HepG2 (cell line): Measurements from ENCODE around the gene FAM117A. TPM values are rescaled to one million over a fixed set of nuclear protein-coding genes. Genes with fewer than 3 reads are reported as not detected.

Experiments
- ATAC-seq: fragments of 200-7000 bp; cut with Tn5 transposase; 3 replicates; pipeline ENCODE4 v1.9.1; 2020; ENCODE audit warnings: mild to moderate bottlenecking, moderate library complexity
- BruUV-seq: library from RNA; stranded (reverse); fragments of 400-500 nt; replicated peaks from 2 replicates; lab custom pipeline; 2021; lab: Mats Ljungman, UMichigan
- CTCF ChIA-PET: fragments of 300-600 bp; formaldehyde crosslinking; extraction: SDS; loops from one replicate; lab custom pipeline; 2021; ENCODE audit warnings: low total read pairs, inconsistent platforms, low intra/inter-chr PET ratio; lab: Yijun Ruan, JAX
- POLR2A ChIA-PET: fragments of 350-600 bp; sonication (Branson Sonifier 250); formaldehyde crosslinking; loops from one replicate; lab custom pipeline; 2020; ENCODE audit warnings: antibody characterized with exemption, inconsistent platforms; lab: Yijun Ruan, JAX
- DNase-seq: peaks from one replicate; pipeline ENCODE4 v3.0.0-alpha.2; 2015; ENCODE audit warnings: low spot score
- FAIRE-seq: peaks from 3 replicates; lab custom pipeline; 2011; peaks lifted over from hg19 to GRCh38; lab: Jason Lieb, UNC
- H2AFZ ChIP-seq: one replicate; pipeline ENCODE4 v1.6.1; 2011; ENCODE audit warnings: low read length, inconsistent platforms
- H3K27ac ChIP-seq: fragments of 300-600 bp; 3 replicates; pipeline ENCODE4 v1.8.0; 2011; ENCODE audit warnings: mixed run types, mild to moderate bottlenecking, mixed read lengths, low read length, inconsistent platforms; ENCODE audit not compliant: insufficient read depth; ENCODE audit errors: extremely low read length
- H3K27me3 ChIP-seq, 2 experiments: fragments of 200-600 bp in 1 of 2; 2 replicates in 1 of 2; 3 replicates in 1 of 2; pipeline versions ENCODE4 v1.6.0 to v1.8.0; 2011; ENCODE audit warnings: low read length in 2 of 2, mild to moderate bottlenecking in 2 of 2, moderate library complexity in 2 of 2, inconsistent platforms in 1 of 2; ENCODE audit not compliant: insufficient read depth in 2 of 2, control insufficient read depth in 1 of 2
- H3K36me3 ChIP-seq, 2 experiments: fragments of 200-600 bp in 1 of 2; replicated peaks in 1 of 2; 2 replicates in 1 of 2; 3 replicates in 1 of 2; pipeline versions ENCODE4 v1.5.1 to v1.8.0; 2011; ENCODE audit warnings: low read length in 2 of 2, inconsistent platforms in 1 of 2; ENCODE audit not compliant: insufficient read depth in 2 of 2, control insufficient read depth in 1 of 2
- H3K4me1 ChIP-seq: 2 replicates; pipeline ENCODE4 v1.5.1; 2012; ENCODE audit warnings: low read length, inconsistent platforms; ENCODE audit not compliant: insufficient read depth
- H3K4me2 ChIP-seq: 2 replicates; pipeline ENCODE4 v1.6.0; 2011; ENCODE audit warnings: low read depth, low read length, inconsistent platforms
- H3K4me3 ChIP-seq, 3 experiments: fragments of 200-600 bp in 1 of 3; sonication (generic), shearing (Covaris generic) in 1 of 3; replicated peaks in 1 of 3; 2 replicates each; pipeline ENCODE4 v1.5.1; 2011 to 2016; ENCODE audit warnings: low read length in 3 of 3, inconsistent platforms in 2 of 3, low read depth in 2 of 3, mild to moderate bottlenecking in 2 of 3, control low read depth in 1 of 3, mixed read lengths in 1 of 3; ENCODE audit not compliant: insufficient read depth in 1 of 3
- H3K79me2 ChIP-seq: one replicate; pipeline ENCODE4 v1.6.1; 2011; ENCODE audit warnings: low read length, inconsistent platforms; ENCODE audit not compliant: insufficient read depth
- H3K9ac ChIP-seq: 2 replicates; pipeline ENCODE4 v1.6.0; 2011; ENCODE audit warnings: mild to moderate bottlenecking, low read depth, low read length, inconsistent platforms; ENCODE audit not compliant: insufficient read depth
- H3K9me3 ChIP-seq: 2 replicates; pipeline ENCODE4 v1.5.1; 2012; ENCODE audit warnings: mild to moderate bottlenecking, low read length
- H4K20me1 ChIP-seq: 2 replicates; pipeline ENCODE4 v1.6.0; 2011; ENCODE audit warnings: inconsistent platforms, mild to moderate bottlenecking, low read length, moderate library complexity; ENCODE audit not compliant: insufficient read depth
- HNF4G ChIP-seq, 2 experiments: sonication (generic) in 1 of 2; formaldehyde crosslinking in 1 of 2; IDR thresholded peaks; 2 replicates each; pipeline versions ENCODE4 v1.4.0 to v1.6.1; 2011 to 2020; ENCODE audit warnings: borderline replicate concordance in 2 of 2, low read depth in 2 of 2, mild to moderate bottlenecking in 2 of 2, low read length in 1 of 2, missing genetic modification reagents in 1 of 2, moderate library complexity in 1 of 2
- RARA ChIP-seq: IDR thresholded peaks from 2 replicates; pipeline ENCODE4 v1.6.1; 2016; ENCODE audit warnings: missing genetic modification reagents, missing compliant biosample characterization
- ZNF629 ChIP-seq: sonication (generic); formaldehyde crosslinking; conservative IDR thresholded peaks from 2 replicates; pipeline ENCODE4 v1.5.0; 2020; ENCODE audit warnings: missing genetic modification reagents
- WGBS: methylation state at CpG from one replicate; pipeline ENCODE4 v1.1.6; 2017; ENCODE audit warnings: low lambda C conversion rate; 5-methylcytosine and 5-hydroxymethylcytosine counted together
- in situ Hi-C: cut with HindIII; loops from 2 replicates; pipeline ENCODE4 v1.10.0; 2017; ENCODE audit warnings: low pct_unique_long_range_greater_than_20kb; ENCODE audit not compliant: extremely low pct_ligation_motif_present
- intact Hi-C: fragments of 100-400 bp; cut with micrococcal nuclease; formaldehyde crosslinking; loops from one replicate; pipeline ENCODE4 v1.10.0; 2022; ENCODE audit not compliant: unreplicated experiment
- polyA plus RNA-seq, 8 experiments: library from polyadenylated mRNA; depleted of rRNA in 3 of 8; stranded (reverse) in 7 of 8; unstranded in 1 of 8; fragments of >200 nt; fragmentation: Illumina TruSeq in 4 of 8; extraction: Trizol in 4 of 8; gene quantifications; 2 replicates each; pipeline versions ENCODE4 v1.2.1 to v1.2.3, GENCODE V29; 2011 to 2016; ENCODE audit warnings: low read depth in 4 of 8, missing spikeins in 1 of 8, mixed read lengths in 1 of 8; ENCODE audit not compliant: insufficient read depth in 1 of 8
- total RNA-seq, 5 experiments: library from RNA; depleted of rRNA; stranded (reverse); fragments of >200 nt; fragmentation: Illumina TruSeq; extraction: Trizol; gene quantifications; 2 replicates each; pipeline ENCODE4 v1.2.3, GENCODE V29; 2016; ENCODE audit warnings: low read depth in 1 of 5

FAM117A gene
- total and polyA plus RNA-seq, 2 of the 13 experiments (the other 11 are each of a cell fraction or from before 2014, with no cell fraction given): 12.1 to 19.8 TPM

- FAIRE-seq (no peak), DNase-seq (no peak), ATAC-seq (no peak)
- ChIA-PET CTCF (no interaction called here), POLR2A (interaction anchor here (5.8 kb wide), 1 partner anchor 13 kb away, joined by 83 read pairs; the partner anchor contains the start of gene FAM117A)
- BruUV-seq: no TSS peak
- WGBS: 93% methylated on average over 3 of the region's 3 CpGs
- H4K20me1 ChIP-seq: no peaks in the 10 kb centered on the region
- no peak overlapping the region for H2AFZ ChIP-seq
- H3K4me1 ChIP-seq: peaks cover 45% of the 10 kb centered on the region
- H3K27ac ChIP-seq: no peak overlapping the region
- no peaks in the 10 kb centered on the region for H3K27me3 ChIP-seq
- TF ChIP-seq HNF4G (IDR thresholded peaks at IDR 0.05; ENCODE audit: borderline replicate concordance, low read depth, low read length): no peak
- TF ChIP-seq HNF4G (CRISPR knock-in tag; IDR thresholded peaks at IDR 0.05; ENCODE audit: borderline replicate concordance, low read depth): no peak
- TF ChIP-seq ZNF629 (CRISPR knock-in tag): peak; percentile 81
- H3K79me2 ChIP-seq: no peaks in the 10 kb centered on the region
- H3K9me3 ChIP-seq: no peaks in the 10 kb centered on the region
- in situ Hi-C loops (no loop called here), intact Hi-C loops (no loop called here)
- H3K9ac ChIP-seq: no peak overlapping the region
- H3K4me2 ChIP-seq: no peak overlapping the region
- peaks cover 3 to 7% of the 10 kb centered on the region in 2 experiments; a peak in 4 of 5 replicates for H3K36me3 ChIP-seq
- H3K4me3 ChIP-seq: no peak overlapping the region
Observed at GRCh38 chr17:49749730-49750129, 14.2 kb downstream of the FAM117A start.

GRCh38 chr17:49748791-49749190 is 15.1 kb downstream of the FAM117A start:
- peak overlapping the region; percentile 2 for H3K27ac ChIP-seq
- WGBS: 95% methylated on average over 7 of the region's 7 CpGs
- no peaks in the 10 kb centered on the region for H3K9me3 ChIP-seq
- ChIA-PET POLR2A (interaction anchor here (2.8 to 5.8 kb wide), 2 partner anchors 14 to 39 kb away, joined by 15 to 83 read pairs; partner anchors contain the start of genes FAM117A and KAT7), CTCF (no interaction called here)
- peaks cover 3 to 7% of the 10 kb centered on the region in 2 experiments; a peak in 4 of 5 replicates for H3K36me3 ChIP-seq
- H3K9ac ChIP-seq: no peak overlapping the region
- no TSS peak for BruUV-seq
- no peak overlapping the region for H3K4me2 ChIP-seq
- H3K4me3 ChIP-seq: no peak overlapping the region
- no peak overlapping the region for H2AFZ ChIP-seq
- DNase-seq (no peak), FAIRE-seq (no peak), ATAC-seq (no peak)
- in situ Hi-C loops: no loop called here
- H3K27me3 ChIP-seq: no peaks in the 10 kb centered on the region
- intact Hi-C loops: no loop called here
- H3K79me2 ChIP-seq: no peaks in the 10 kb centered on the region
- H4K20me1 ChIP-seq: no peaks in the 10 kb centered on the region
- H3K4me1 ChIP-seq: peaks cover 46% of the 10 kb centered on the region
- no peak for TF ChIP-seq RARA (CRISPR knock-in tag)
